Measurements from ENCODE around the gene SLC35B2. TPM values are rescaled to one million over a fixed set of nuclear protein-coding genes. Genes with fewer than 3 reads are reported as not detected.

Gene SLC35B2
- polyA plus RNA-seq, 3 donors, result 17.4 to 54.0 (median 30.6) TPM

DNA sequence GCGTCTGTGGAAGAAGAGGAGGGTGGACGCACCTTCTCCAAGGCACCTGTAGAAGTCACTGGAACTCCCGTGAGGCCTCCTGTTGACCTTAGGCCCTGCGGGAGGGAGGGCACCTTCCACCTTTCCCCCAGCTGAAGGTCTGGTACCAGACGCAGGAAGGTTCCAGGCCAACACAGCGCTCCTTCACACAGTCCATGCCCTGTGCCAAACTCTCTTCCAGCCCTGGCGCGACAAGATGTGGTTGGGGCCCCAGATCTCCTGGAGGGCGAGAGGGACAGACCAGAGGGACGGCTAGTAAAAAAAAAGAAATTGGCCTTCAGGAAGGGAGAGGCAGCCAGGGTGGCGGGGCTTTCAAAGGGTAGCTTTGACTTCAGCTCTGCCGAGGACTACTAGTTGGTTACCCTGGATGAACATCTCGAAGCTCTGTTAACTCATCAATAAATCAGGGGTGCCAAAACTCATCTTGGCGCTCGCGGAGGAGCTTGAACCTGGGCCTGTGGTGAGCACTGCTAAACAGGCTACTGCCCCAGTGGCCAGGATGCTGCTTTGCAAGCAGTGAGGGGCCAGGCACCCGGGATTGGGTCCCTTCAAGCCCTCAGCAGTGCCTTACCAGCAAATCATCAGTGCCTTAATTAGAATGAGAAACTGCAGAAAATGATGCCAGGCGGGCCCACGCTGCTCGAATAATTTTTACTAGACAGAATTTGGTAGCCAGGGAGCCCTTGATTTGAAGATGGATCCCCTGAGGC, 40.9 kb upstream of the SLC35B2 start:
- Histone ChIP-seq H4K20me1 (ENCODE audit: insufficient read depth, low read length) (no peaks in the 10 kb centered on the region), H3K9me3 (replicated peaks in 1 of 2; ENCODE audit: control insufficient read depth in 1 of 2, insufficient read depth in 1 of 2, low read length in 2 of 2) (peaks cover 0 to 5% of the 10 kb centered on the region in 2 donors), H3K79me2 (ENCODE audit: insufficient read depth, low read length) (no peaks in the 10 kb centered on the region), H3K4me1 (ENCODE audit: control insufficient read depth in 1 of 2, insufficient read depth in 2 of 2, low read length in 2 of 2) (peaks cover 9 to 15% of the 10 kb centered on the region in 2 donors), H3K27ac (ENCODE audit: low read depth in 1 of 2, low read length in 2 of 2) (no peak overlapping the region), H3K36me3 (replicated peaks in 1 of 2; ENCODE audit: control insufficient read depth in 1 of 2, insufficient read depth in 2 of 2, low read length in 2 of 2) (peaks cover 30 to 36% of the 10 kb centered on the region in 2 donors), H3K4me3 (replicated peaks in 1 of 3; ENCODE audit: low read depth in 2 of 3, low read length in 3 of 3) (no peak overlapping the region), H2AFZ (ENCODE audit: insufficient read depth, low read depth, low read length, poor library complexity, severe bottlenecking) (no peak overlapping the region), H3K4me2 (replicated peaks; ENCODE audit: extremely low read depth, low read length, poor library complexity, severe bottlenecking) (peak overlapping the region; percentile 64), H3K27me3 (ENCODE audit: control insufficient read depth in 2 of 2, insufficient read depth in 2 of 2, low read length in 2 of 2) (peaks cover 23 to 43% of the 10 kb centered on the region in 2 donors), H3K9ac (ENCODE audit: insufficient read depth, low read length, poor library complexity, severe bottlenecking) (no peak overlapping the region)
- no peak overlapping the region for H3K27ac Mint-ChIP-seq
- intact Hi-C loops (cut with micrococcal nuclease), result no loop called here
- WGBS (ENCODE audit: insufficient coverage), result 62% methylated on average over 13 of the region's 20 CpGs
- H3K4me3 Mint-ChIP-seq, result peak overlapping the region in 1 of 2 donors; percentile 82
- no peak for DNase-seq
- TF ChIP-seq, protein P1, sequence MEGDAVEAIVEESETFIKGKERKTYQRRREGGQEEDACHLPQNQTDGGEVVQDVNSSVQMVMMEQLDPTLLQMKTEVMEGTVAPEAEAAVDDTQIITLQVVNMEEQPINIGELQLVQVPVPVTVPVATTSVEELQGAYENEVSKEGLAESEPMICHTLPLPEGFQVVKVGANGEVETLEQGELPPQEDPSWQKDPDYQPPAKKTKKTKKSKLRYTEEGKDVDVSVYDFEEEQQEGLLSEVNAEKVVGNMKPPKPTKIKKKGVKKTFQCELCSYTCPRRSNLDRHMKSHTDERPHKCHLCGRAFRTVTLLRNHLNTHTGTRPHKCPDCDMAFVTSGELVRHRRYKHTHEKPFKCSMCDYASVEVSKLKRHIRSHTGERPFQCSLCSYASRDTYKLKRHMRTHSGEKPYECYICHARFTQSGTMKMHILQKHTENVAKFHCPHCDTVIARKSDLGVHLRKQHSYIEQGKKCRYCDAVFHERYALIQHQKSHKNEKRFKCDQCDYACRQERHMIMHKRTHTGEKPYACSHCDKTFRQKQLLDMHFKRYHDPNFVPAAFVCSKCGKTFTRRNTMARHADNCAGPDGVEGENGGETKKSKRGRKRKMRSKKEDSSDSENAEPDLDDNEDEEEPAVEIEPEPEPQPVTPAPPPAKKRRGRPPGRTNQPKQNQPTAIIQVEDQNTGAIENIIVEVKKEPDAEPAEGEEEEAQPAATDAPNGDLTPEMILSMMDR (IDR thresholded peaks at IDR 0.05), result no peak
- H3K4me1 Mint-ChIP-seq, result peaks cover 25% of the 10 kb centered on the region
- peaks cover 41 to 57% (median 50%) of the 10 kb centered on the region in 3 donors for H3K27me3 Mint-ChIP-seq (ENCODE audit: low read depth in 3 of 3)
- H3K9me3 Mint-ChIP-seq, result peaks cover 0 to 8% (median 3%) of the 10 kb centered on the region in 7 donors
- peaks cover 40 to 42% of the 10 kb centered on the region in 2 donors for H3K36me3 Mint-ChIP-seq

- H3K27me3 Mint-ChIP-seq (ENCODE audit: low read depth in 3 of 3), result peaks cover 46 to 66% (median 54%) of the 10 kb centered on the region in 3 donors
Observed at GRCh38 chr6:44297063-44298038, 40.0 kb upstream of the SLC35B2 start.

More at GRCh38 chr6:44297063-44298038, 40.0 kb upstream of the SLC35B2 start:
- Histone ChIP-seq H4K20me1 (ENCODE audit: insufficient read depth, low read length) (no peaks in the 10 kb centered on the region), H3K9me3 (replicated peaks in 1 of 2; ENCODE audit: control insufficient read depth in 1 of 2, insufficient read depth in 1 of 2, low read length in 2 of 2) (peaks cover 0 to 5% of the 10 kb centered on the region in 2 donors), H3K4me2 (replicated peaks; ENCODE audit: extremely low read depth, low read length, poor library complexity, severe bottlenecking) (peak overlapping the region; percentile 64), H3K4me1 (ENCODE audit: control insufficient read depth in 1 of 2, insufficient read depth in 2 of 2, low read length in 2 of 2) (peaks cover 9 to 15% of the 10 kb centered on the region in 2 donors), H3K9ac (ENCODE audit: insufficient read depth, low read length, poor library complexity, severe bottlenecking) (no peak overlapping the region), H3K36me3 (replicated peaks in 1 of 2; ENCODE audit: control insufficient read depth in 1 of 2, insufficient read depth in 2 of 2, low read length in 2 of 2) (peaks cover 21 to 27% of the 10 kb centered on the region in 2 donors), H2AFZ (ENCODE audit: insufficient read depth, low read depth, low read length, poor library complexity, severe bottlenecking) (no peak overlapping the region), H3K27me3 (ENCODE audit: control insufficient read depth in 2 of 2, insufficient read depth in 2 of 2, low read length in 2 of 2) (peaks cover 23 to 43% of the 10 kb centered on the region in 2 donors), H3K27ac (ENCODE audit: low read depth in 1 of 2, low read length in 2 of 2) (no peak overlapping the region), H3K4me3 (replicated peaks in 1 of 3; ENCODE audit: low read depth in 2 of 3, low read length in 3 of 3) (peak overlapping the region in 1 of 3 experiments; percentile 43), H3K79me2 (ENCODE audit: insufficient read depth, low read length) (no peaks in the 10 kb centered on the region)
- Mint-ChIP-seq H3K4me3 (peak overlapping the region; percentile 31 to 82), H3K27ac (no peak overlapping the region), H3K36me3 (peaks cover 33% of the 10 kb centered on the region in 2 donors), H3K4me1 (peaks cover 25% of the 10 kb centered on the region), H3K9me3 (peaks cover 0 to 8% (median 3%) of the 10 kb centered on the region in 7 donors)
- intact Hi-C loops (cut with micrococcal nuclease), result no loop called here
- TF ChIP-seq, protein P1 (IDR thresholded peaks at IDR 0.05), result no peak
- 1% methylated on average over 72 of the region's 86 CpGs for WGBS (ENCODE audit: insufficient coverage)
- peak in 1 of 3 donors; percentile 5 for DNase-seq

Measured in CD14-positive monocyte (primary cell).